GM18508 (cell line): ENCODE data around the gene AGL.
A peak's percentile ranks its signal among the peaks of the same experiment; 100 is the strongest.
"Not testable (repeated sequence)": the region's sequence is repeated elsewhere in the genome, so short reads cannot be mapped to it uniquely, and the experiment has no call there.

ENCODE experiments used
- ATAC-seq: cut with Tn5 transposase; IDR thresholded peaks from one replicate; pipeline ENCODE4 v1.9.1; 2021; ENCODE audit warnings: moderate number of reproducible peaks; ENCODE audit not compliant: insufficient read depth, unreplicated experiment

AGL gene

GRCh38 chr1:99849744-99850458 is at the start of gene AGL:
AGL (plus strand) TSS chr1:99850361; CDS start chr1:99851043, 682 bp downstream.
- ATAC-seq, result peak; percentile 94

GRCh38 chr1:99801584-99801983 is 48.6 kb upstream of the AGL start:
- ATAC-seq, result no peak

- ATAC-seq, result no peak
These were observed 43.3 kb upstream of the AGL start for GRCh38 chr1:99806882-99807281.

GRCh38 chr1:99808391-99809115 is 41.6 kb upstream of the AGL start:
- peak; percentile 75 for ATAC-seq

GRCh38 chr1:99811075-99811474 is 39.1 kb upstream of the AGL start:
- ATAC-seq, result no peak

- no peak for ATAC-seq
These were observed 38.4 kb upstream of the AGL start for GRCh38 chr1:99811747-99812146.

GRCh38 chr1:99814373-99814900 is 35.7 kb upstream of the AGL start:
- ATAC-seq, result no peak

- ATAC-seq, result no peak
These were observed 33.5 kb upstream of the AGL start for GRCh38 chr1:99816656-99817055.

- ATAC-seq, result no peak
These were observed 32.0 kb upstream of the AGL start for GRCh38 chr1:99818063-99818699.

- peak; percentile 94 for ATAC-seq
These were observed 29.6 kb upstream of the AGL start for GRCh38 chr1:99820546-99820945.

GRCh38 chr1:99825098-99825497 is 25.1 kb upstream of the AGL start:
- ATAC-seq, result no peak

- ATAC-seq, result no peak
These were observed 24.5 kb upstream of the AGL start for GRCh38 chr1:99825702-99826101.

- no peak for ATAC-seq
These were observed 22.2 kb upstream of the AGL start for GRCh38 chr1:99827970-99828369.

- no peak for ATAC-seq
These were observed 20.9 kb upstream of the AGL start for GRCh38 chr1:99829269-99829668.

GRCh38 chr1:99833911-99834310 is 16.2 kb upstream of the AGL start:
- not testable (repeated sequence) for ATAC-seq

GRCh38 chr1:99836171-99837103 is 13.7 kb upstream of the AGL start:
- ATAC-seq, result not testable (repeated sequence)

GRCh38 chr1:99840353-99840752 is 9.8 kb upstream of the AGL start:
- ATAC-seq, result not testable (repeated sequence)

- no peak for ATAC-seq
These were observed 6.4 kb upstream of the AGL start for GRCh38 chr1:99843760-99844159.

- not testable (repeated sequence) for ATAC-seq
These were observed 5.0 kb upstream of the AGL start for GRCh38 chr1:99845201-99845600.

- ATAC-seq, result no peak
These were observed 783 bp upstream of the AGL start for GRCh38 chr1:99849413-99849743.
